Common myeloid progenitor, CD34-positive (primary cell): Measurements from ENCODE around the gene SERTAD2.

Experiments used
- CTCF ChIA-PET: fragments of 350-600 bp; sonication (Branson Sonifier 250); formaldehyde crosslinking; loops from one replicate; lab custom pipeline; 2021; ENCODE audit warnings: antibody characterized with exemption; lab: Charles Lee
- POLR2A ChIA-PET: fragments of 350-600 bp; sonication (Branson Sonifier 250); formaldehyde crosslinking; loops from one replicate; lab custom pipeline; 2021; ENCODE audit warnings: antibody characterized with exemption; lab: Charles Lee
- DNase-seq, 3 donors: peaks; one replicate each; pipeline versions ENCODE4 v3.0.0 to v3.0.0-alpha.2; 2013
- H3K27ac ChIP-seq, 2 experiments: 1 replicate in 1 of 2; 2 replicates in 1 of 2; pipeline ENCODE4 v1.7.0; 2013; ENCODE audit warnings: inconsistent platforms in 2 of 2, low read length in 2 of 2, mild to moderate bottlenecking in 2 of 2, low read depth in 1 of 2, moderate library complexity in 1 of 2; ENCODE audit not compliant: severe bottlenecking in 2 of 2, insufficient read depth in 1 of 2, poor library complexity in 1 of 2
- H3K27me3 ChIP-seq, 5 experiments: replicated peaks in 2 of 5; 1 replicate in 3 of 5; 2 replicates in 2 of 5; pipeline versions ENCODE4 v1.6.1 to v1.7.0; 2013; ENCODE audit warnings: low read length in 4 of 5, mild to moderate bottlenecking in 2 of 5, moderate library complexity in 2 of 5, inconsistent platforms in 1 of 5; ENCODE audit not compliant: insufficient read depth in 5 of 5, control insufficient read depth in 4 of 5
- H3K36me3 ChIP-seq, 4 experiments: 1 replicate in 2 of 4; 2 replicates in 2 of 4; pipeline versions ENCODE4 v1.6.1 to v1.7.0; 2013; ENCODE audit warnings: low read length in 3 of 4, control low read depth in 1 of 4, mild to moderate bottlenecking in 1 of 4; ENCODE audit not compliant: control insufficient read depth in 4 of 4, insufficient read depth in 4 of 4
- H3K4me1 ChIP-seq, 4 experiments: 1 replicate in 3 of 4; 2 replicates in 1 of 4; pipeline versions ENCODE4 v1.6.1 to v1.7.1; 2013; ENCODE audit warnings: low read length in 3 of 4, mild to moderate bottlenecking in 3 of 4, control low read depth in 1 of 4, inconsistent platforms in 1 of 4, moderate library complexity in 1 of 4; ENCODE audit not compliant: control insufficient read depth in 4 of 4, insufficient read depth in 4 of 4; ENCODE audit errors: control extremely low read depth in 1 of 4
- H3K4me3 ChIP-seq, 7 experiments: 1 replicate in 4 of 7; 2 replicates in 3 of 7; pipeline versions ENCODE4 v1.5.1 to v1.7.0; 2013; ENCODE audit warnings: mild to moderate bottlenecking in 7 of 7, low read length in 6 of 7, moderate library complexity in 6 of 7, inconsistent platforms in 2 of 7, low read depth in 2 of 7, control low read depth in 1 of 7; ENCODE audit not compliant: insufficient read depth in 4 of 7, control insufficient read depth in 1 of 7; ENCODE audit errors: extremely low read depth in 1 of 7
- H3K9me3 ChIP-seq, 5 experiments: 1 replicate in 4 of 5; 2 replicates in 1 of 5; pipeline versions ENCODE4 v1.6.1 to v1.7.1; 2013; ENCODE audit warnings: low read length in 4 of 5, mild to moderate bottlenecking in 2 of 5, inconsistent platforms in 1 of 5, low read depth in 1 of 5, moderate library complexity in 1 of 5; ENCODE audit not compliant: control insufficient read depth in 4 of 5, insufficient read depth in 2 of 5; ENCODE audit errors: control extremely low read depth in 1 of 5
- WGBS: methylation state at CpG from one replicate; pipeline ENCODE4 v1.1.5; 2013; ENCODE audit not compliant: insufficient coverage; 5-methylcytosine and 5-hydroxymethylcytosine counted together

The SERTAD2 gene

GRCh38 chr2:64644458-64645382, 9.0 kb downstream of the SERTAD2 start:
- H3K27ac ChIP-seq = peak overlapping the region; percentile 96 to 98
- DNase-seq = peak; percentile 89 to 95 (median 94)
- H3K4me3 ChIP-seq = peak overlapping the region; percentile 17 to 80 (median 70)
- POLR2A ChIA-PET = interaction anchor here (0.6 to 1.5 kb wide), 6 partner anchors 9 to 123 kb away, joined by 3 to 6 read pairs (median 3); partner anchors contain the start of gene SERTAD2
- peaks cover 0 to 9% (median 0%) of the 10 kb centered on the region in 4 experiments for H3K36me3 ChIP-seq
- 0% methylated on average over 26 of the region's 31 CpGs for WGBS
- CTCF ChIA-PET = interaction anchor here (0.7 to 5.7 kb wide), 21 partner anchors 9 to 233 kb away, joined by 3 to 46 read pairs (median 4); partner anchors contain the start of gene SERTAD2
- H3K4me1 ChIP-seq = peaks cover 38 to 96% (median 80%) of the 10 kb centered on the region in 4 experiments
- no peaks in the 10 kb centered on the region for H3K27me3 ChIP-seq
- H3K9me3 ChIP-seq = no peaks in the 10 kb centered on the region

- peaks cover 40 to 96% (median 79%) of the 10 kb centered on the region in 4 experiments for H3K4me1 ChIP-seq
- POLR2A ChIA-PET = interaction anchor here (0.7 to 1.5 kb wide), 4 partner anchors 9 to 123 kb away, joined by 3 to 6 read pairs (median 3); partner anchors contain the start of gene SERTAD2
- CTCF ChIA-PET = interaction anchor here (0.8 to 5.7 kb wide), 17 partner anchors 10 to 230 kb away, joined by 3 to 46 read pairs (median 4); partner anchors contain the start of gene SERTAD2
- peak overlapping the region in 6 of 7 experiments; percentile 35 to 80 (median 67) for H3K4me3 ChIP-seq
- no peaks in the 10 kb centered on the region for H3K27me3 ChIP-seq
- 43% methylated on average over 4 of the region's 8 CpGs for WGBS
- DNase-seq = no peak
- peaks cover 0 to 9% (median 0%) of the 10 kb centered on the region in 4 experiments for H3K36me3 ChIP-seq
- peak overlapping the region; percentile 96 to 98 for H3K27ac ChIP-seq
- no peaks in the 10 kb centered on the region for H3K9me3 ChIP-seq
Measured at GRCh38 chr2:64643838-64644457, 9.8 kb downstream of the SERTAD2 start.

GRCh38 chr2:64641599-64641998, 12.1 kb downstream of the SERTAD2 start:
- CTCF ChIA-PET = interaction anchor here (1.6 to 5.7 kb wide), 2 partner anchors 12 to 34 kb away, joined by 3 to 46 read pairs; partner anchors contain the start of gene SERTAD2
- DNase-seq = no peak
- 70% methylated on average over 3 of the region's 10 CpGs for WGBS
- H3K9me3 ChIP-seq = no peaks in the 10 kb centered on the region
- H3K36me3 ChIP-seq = peaks cover 0 to 9% (median 0%) of the 10 kb centered on the region in 4 experiments
- peaks cover 52 to 100% (median 89%) of the 10 kb centered on the region in 4 experiments for H3K4me1 ChIP-seq
- H3K27me3 ChIP-seq = no peaks in the 10 kb centered on the region
- POLR2A ChIA-PET = no interaction called here
- peak overlapping the region; percentile 12 to 56 for H3K27ac ChIP-seq
- H3K4me3 ChIP-seq = no peak overlapping the region

- no peaks in the 10 kb centered on the region for H3K9me3 ChIP-seq
- DNase-seq = no peak
- CTCF ChIA-PET = interaction anchor here (1.0 to 2.7 kb wide), 6 partner anchors 13 to 227 kb away, joined by 3 to 7 read pairs (median 4); partner anchors contain the start of gene SERTAD2
- H3K36me3 ChIP-seq = peaks cover 0 to 17% (median 6%) of the 10 kb centered on the region in 4 experiments
- peaks cover 44 to 100% (median 92%) of the 10 kb centered on the region in 4 experiments for H3K4me1 ChIP-seq
- peak overlapping the region in 1 of 7 experiments; percentile 20 for H3K4me3 ChIP-seq
- 57% methylated on average over 12 of the region's 12 CpGs for WGBS
- H3K27me3 ChIP-seq = no peaks in the 10 kb centered on the region
- peak overlapping the region; percentile 6 to 56 for H3K27ac ChIP-seq
- POLR2A ChIA-PET = no interaction called here
Measured at GRCh38 chr2:64640153-64641044, 13.3 kb downstream of the SERTAD2 start.

GRCh38 chr2:64639691-64640090, 14.0 kb downstream of the SERTAD2 start:
- CTCF ChIA-PET = interaction anchor here (0.9 to 2.7 kb wide), 6 partner anchors 13 to 228 kb away, joined by 3 to 7 read pairs (median 4); partner anchors contain the start of gene SERTAD2
- POLR2A ChIA-PET = no interaction called here
- H3K4me3 ChIP-seq = no peak overlapping the region
- DNase-seq = no peak
- peaks cover 49 to 99% (median 90%) of the 10 kb centered on the region in 4 experiments for H3K4me1 ChIP-seq
- no peaks in the 10 kb centered on the region for H3K9me3 ChIP-seq
- H3K27ac ChIP-seq = peak overlapping the region in 1 of 2 experiments; percentile 56
- 29% methylated on average over 1 of the region's 2 CpGs for WGBS
- H3K27me3 ChIP-seq = no peaks in the 10 kb centered on the region
- H3K36me3 ChIP-seq = peaks cover 2 to 24% (median 9%) of the 10 kb centered on the region in 4 experiments
